ENCODE measurements around the gene RGS9BP.

DNA sequence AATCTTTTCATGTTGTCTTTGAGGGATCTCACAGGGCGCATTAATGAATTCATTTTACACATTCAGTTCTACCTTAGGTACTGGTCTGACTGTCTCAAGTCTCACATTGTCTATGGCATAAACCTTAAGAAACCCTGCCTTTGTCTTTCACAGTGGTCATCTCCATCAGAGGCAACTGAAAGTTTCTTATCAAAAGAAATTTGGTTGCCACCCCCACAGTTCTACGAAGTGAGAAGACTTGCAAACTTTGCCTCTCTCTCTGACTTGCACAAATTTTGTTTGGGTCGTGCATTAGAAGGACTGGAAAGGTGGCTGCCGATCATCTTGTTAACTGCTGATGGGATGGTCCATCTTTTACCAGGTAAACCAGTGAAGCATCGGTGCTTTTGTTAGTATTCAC, 33.4 kb downstream of the RGS9BP start:
- TF ChIP-seq CTCF (IDR thresholded peaks at IDR 0.05; ENCODE audit: insufficient read depth, low read length, poor library complexity, severe bottlenecking) = no peak
- no peak for TF ChIP-seq EZH2phosphoT487 (conservative IDR thresholded peaks at IDR 0.05; ENCODE audit: low read length)

Measured in SU-DHL-6 (cell line).